MM.1S (cell line): ENCODE data around the gene ECPAS.

Experiments
- DNase-seq: peaks from one replicate; pipeline ENCODE4 v3.0.0-alpha.2; 2015
- H2AFZ ChIP-seq: fragments of 300-600 bp; sonication (generic); 2 replicates; pipeline ENCODE4 v1.6.0; 2016; ENCODE audit warnings: antibody characterized with exemption, low read length
- H3F3A ChIP-seq: fragments of 300-600 bp; sonication (generic); 2 replicates; pipeline ENCODE4 v1.6.1; 2016; ENCODE audit warnings: mild to moderate bottlenecking, antibody characterized with exemption, low read length, moderate library complexity, mixed read lengths; ENCODE audit not compliant: insufficient read depth
- H3K27ac ChIP-seq: fragments of 300-600 bp; sonication (generic); 2 replicates; pipeline ENCODE4 v1.5.1; 2016; ENCODE audit warnings: mild to moderate bottlenecking, low read length
- H3K27me3 ChIP-seq: fragments of 300-600 bp; sonication (generic); replicated peaks from 2 replicates; pipeline ENCODE4 v1.6.0; 2016; ENCODE audit warnings: low read length; ENCODE audit not compliant: insufficient read depth
- H3K36me3 ChIP-seq: fragments of 300-600 bp; sonication (generic); replicated peaks from 2 replicates; pipeline ENCODE4 v1.6.1; 2016; ENCODE audit warnings: mild to moderate bottlenecking, low read length, mixed read lengths; ENCODE audit not compliant: insufficient read depth
- H3K4me1 ChIP-seq: fragments of 300-600 bp; sonication (generic); 2 replicates; pipeline ENCODE4 v1.6.1; 2016; ENCODE audit warnings: low read length, mixed read lengths
- H3K4me2 ChIP-seq: fragments of 300-600 bp; sonication (generic); 2 replicates; pipeline ENCODE4 v1.6.0; 2016; ENCODE audit warnings: low read depth, low read length
- H3K4me3 ChIP-seq: fragments of 300-600 bp; sonication (generic); 2 replicates; pipeline ENCODE4 v1.5.1; 2016; ENCODE audit warnings: low read length, mixed read lengths
- H3K79me2 ChIP-seq: fragments of 300-600 bp; sonication (generic); 2 replicates; pipeline ENCODE4 v1.6.1; 2016; ENCODE audit warnings: mixed run types, low read length, mixed read lengths
- H3K9ac ChIP-seq: fragments of 300-600 bp; sonication (generic); 2 replicates; pipeline ENCODE4 v1.6.1; 2016; ENCODE audit warnings: low read length, mixed read lengths
- H3K9me2 ChIP-seq: fragments of 300-600 bp; sonication (generic); replicated peaks from 2 replicates; pipeline ENCODE4 v1.6.1; 2016; ENCODE audit warnings: mild to moderate bottlenecking, low read length, mixed read lengths; ENCODE audit not compliant: insufficient read depth
- H3K9me3 ChIP-seq: fragments of 300-600 bp; sonication (generic); replicated peaks from 2 replicates; pipeline ENCODE4 v1.6.1; 2016; ENCODE audit warnings: mild to moderate bottlenecking, low read length, mixed read lengths; ENCODE audit not compliant: insufficient read depth
- H4K20me1 ChIP-seq: fragments of 300-600 bp; sonication (generic); 2 replicates; pipeline ENCODE4 v1.6.1; 2016; ENCODE audit warnings: mild to moderate bottlenecking, low read length, moderate library complexity, mixed read lengths; ENCODE audit not compliant: insufficient read depth
- CTCF ChIP-seq: fragments of 300-600 bp; sonication (generic); IDR thresholded peaks from 2 replicates; pipeline ENCODE4 v1.5.1; 2016; ENCODE audit warnings: antibody characterized with exemption, low read length, mixed read lengths
- EZH2 ChIP-seq: fragments of 300-600 bp; sonication (generic); optimal IDR thresholded peaks from 2 replicates; pipeline ENCODE3; 2017; ENCODE audit warnings: low read depth, mild to moderate bottlenecking, antibody characterized with exemption, low read length, mixed read lengths
- EZH2phosphoT487 ChIP-seq: fragments of 300-600 bp; sonication (generic); IDR thresholded peaks from 2 replicates; pipeline ENCODE4 v1.6.1; 2018; ENCODE audit warnings: antibody characterized with exemption, low read length

ECPAS gene

GRCh38 chr9:111366978-111367377 lies 117.2 kb downstream of the ECPAS start:
- no peak for TF ChIP-seq EZH2
- TF ChIP-seq EZH2phosphoT487 = no peak
- no peak for TF ChIP-seq CTCF

GRCh38 chr9:111362526-111362925 lies 121.7 kb downstream of the ECPAS start:
- no peak for DNase-seq
- Histone ChIP-seq H3K9ac (no peak overlapping the region), H3K27ac (no peak overlapping the region), H3K27me3 (no peaks in the 10 kb centered on the region), H3K79me2 (no peaks in the 10 kb centered on the region), H4K20me1 (no peaks in the 10 kb centered on the region), H3K9me2 (no peaks in the 10 kb centered on the region), H3K4me1 (no peaks in the 10 kb centered on the region), H2AFZ (no peak overlapping the region), H3K4me3 (no peak overlapping the region), H3K36me3 (peaks cover 13% of the 10 kb centered on the region), H3K9me3 (no peaks in the 10 kb centered on the region), H3F3A (no peaks in the 10 kb centered on the region), H3K4me2 (no peak overlapping the region)
- TF ChIP-seq EZH2 (no peak), EZH2phosphoT487 (no peak), CTCF (no peak)

More at GRCh38 chr9:111366978-111367377, 117.2 kb downstream of the ECPAS start:
- Histone ChIP-seq H3K27me3 (no peaks in the 10 kb centered on the region), H2AFZ (no peak overlapping the region), H3K9me2 (no peaks in the 10 kb centered on the region), H3K79me2 (no peaks in the 10 kb centered on the region), H4K20me1 (no peaks in the 10 kb centered on the region), H3K4me1 (no peaks in the 10 kb centered on the region), H3K9me3 (no peaks in the 10 kb centered on the region), H3K9ac (no peak overlapping the region), H3K4me3 (no peak overlapping the region), H3F3A (no peaks in the 10 kb centered on the region), H3K27ac (no peak overlapping the region), H3K36me3 (peaks cover 23% of the 10 kb centered on the region), H3K4me2 (no peak overlapping the region)
- no peak for DNase-seq

GRCh38 chr9:111360881-111361280 lies 123.3 kb downstream of the ECPAS start:
- no peaks in the 10 kb centered on the region for H4K20me1 ChIP-seq
- H2AFZ ChIP-seq = no peak overlapping the region
- H3K27ac ChIP-seq = no peak overlapping the region
- no peaks in the 10 kb centered on the region for H3K79me2 ChIP-seq
- no peaks in the 10 kb centered on the region for H3K9me2 ChIP-seq
- peaks cover 3% of the 10 kb centered on the region; the same call in 1 of the 2 replicates for H3F3A ChIP-seq
- H3K4me1 ChIP-seq = no peaks in the 10 kb centered on the region
- TF ChIP-seq EZH2phosphoT487 (no peak), EZH2 (no peak), CTCF (no peak)
- H3K9ac ChIP-seq = no peak overlapping the region
- no peak overlapping the region for H3K4me2 ChIP-seq
- DNase-seq = no peak
- H3K36me3 ChIP-seq = peaks cover 13% of the 10 kb centered on the region
- no peak overlapping the region for H3K4me3 ChIP-seq
- no peaks in the 10 kb centered on the region for H3K9me3 ChIP-seq
- no peaks in the 10 kb centered on the region for H3K27me3 ChIP-seq
